Stomach (tissue), 9 donors: ENCODE results near the gene TBC1D1. TPM values are rescaled to one million over a fixed set of nuclear protein-coding genes. Genes with fewer than 3 reads are reported as not detected.

Source experiments
- DNase-seq, 2 donors: peaks; one replicate each; pipeline versions ENCODE4 v3.0.0 to v3.0.0-alpha.2; 2013 to 2019
- H3K27ac ChIP-seq, 5 donors: fragments of 200-600 bp in 4 of 5; sonication (generic) in 4 of 5; one replicate each; pipeline ENCODE4 v1.5.1; 2013 to 2019; ENCODE audit warnings: mild to moderate bottlenecking in 1 of 5, moderate library complexity in 1 of 5
- H3K27me3 ChIP-seq, 3 donors: fragments of 200-600 bp; sonication (generic); one replicate each; pipeline ENCODE4 v1.5.1; 2017 to 2019; ENCODE audit warnings: mixed run types in 1 of 3
- H3K36me3 ChIP-seq, 4 donors: fragments of 200-600 bp; sonication (generic); 1 replicate in 3 of 4; 2 replicates in 1 of 4; pipeline ENCODE4 v1.5.1; 2016 to 2019
- H3K4me1 ChIP-seq, 4 donors: fragments of 200-600 bp; sonication (generic); one replicate each; pipeline ENCODE4 v1.5.1; 2016 to 2019
- H3K4me3 ChIP-seq, 4 donors: fragments of 200-600 bp; sonication (generic) in 3 of 4; one replicate each; pipeline ENCODE4 v1.5.1; 2016 to 2019; ENCODE audit warnings: mild to moderate bottlenecking in 1 of 4
- H3K9me3 ChIP-seq, 4 donors: fragments of 200-600 bp; sonication (generic); one replicate each; pipeline ENCODE4 v1.5.1; 2016 to 2019
- CTCF ChIP-seq, 7 experiments: fragments of 450-650 bp in 4 of 7; fragments of 200-600 bp in 3 of 7; sonication (generic) in 3 of 7; IDR thresholded peaks; one replicate each; pipeline ENCODE4 v1.5.1; 2016 to 2019; ENCODE audit warnings: antibody characterized with exemption in 7 of 7, control low read depth in 2 of 7, mild to moderate bottlenecking in 1 of 7
- EP300 ChIP-seq: sonication (generic); formaldehyde crosslinking; IDR thresholded peaks from one replicate; pipeline ENCODE4 v1.6.1; 2017; ENCODE audit warnings: antibody characterized with exemption
- POLR2A ChIP-seq, 4 donors: fragments of 450-650 bp; IDR thresholded peaks; one replicate each; pipeline ENCODE4 v1.6.1; 2016; ENCODE audit warnings: antibody characterized with exemption in 4 of 4, control low read depth in 2 of 4, mild to moderate bottlenecking in 1 of 4, moderate library complexity in 1 of 4
- POLR2AphosphoS5 ChIP-seq, 3 donors: sonication (generic); formaldehyde crosslinking; IDR thresholded peaks; one replicate each; pipeline ENCODE4 v1.6.1; 2016; ENCODE audit warnings: antibody characterized with exemption in 3 of 3
- WGBS, 5 donors: extraction: QIAGEN DNeasy Blood & Tissue Kit in 3 of 5; methylation state at CpG; one replicate each; pipeline versions ENCODE4 v1.1.5 to v1.1.7; 2013 to 2018; 5-methylcytosine and 5-hydroxymethylcytosine counted together
- intact Hi-C: fragments of 100-400 bp; cut with DNase I; formaldehyde crosslinking; loops from one replicate; pipeline ENCODE4 v1.15.1; 2023; ENCODE audit warnings: low total_unique reads
- polyA plus RNA-seq, 3 donors: library from polyadenylated mRNA; stranded (reverse); fragments of 200-250 nt; gene quantifications; one replicate each; pipeline ENCODE4 v1.2.3, GENCODE V29; 2013
- total RNA-seq, 5 donors: library from RNA; depleted of rRNA; stranded (reverse); fragments of >200 nt; gene quantifications; one replicate each; pipeline versions ENCODE4 v1.1.0 to v1.2.3, GENCODE V29; 2014 to 2016
- donor health status: healthy with polysubstance abuse.
- donor health status: Bipolar disorder and iron deficiency.
- donor health status: healthy.

Gene TBC1D1
- total and polyA plus RNA-seq, 8 donors, result 18.8 to 165 (median 49.5) TPM

GRCh38 chr4:38177641-38178391, 286.9 kb downstream of the TBC1D1 start:
- WGBS, 5 donors, result 30 to 41% (median 37%) methylated on average over 10 to 11 of the region's 11 CpGs
- peaks cover 16 to 51% (median 28%) of the 10 kb centered on the region in 4 donors for H3K4me1 ChIP-seq
- no peaks in the 10 kb centered on the region for H3K27me3 ChIP-seq
- no peaks in the 10 kb centered on the region for H3K36me3 ChIP-seq
- TF ChIP-seq CTCF (IDR thresholded peaks at IDR 0.05) (no peak), POLR2AphosphoS5 (IDR thresholded peaks at IDR 0.05) (peak in 2 of 3 donors; percentile 47 to 65)
- H3K9me3 ChIP-seq, result no peaks in the 10 kb centered on the region
- intact Hi-C loops, result loop anchor here (5.0 to 10.0 kb wide), 2 partner anchors 113 to 554 kb away; no protein-coding TSS in a partner anchor
- H3K27ac ChIP-seq, result peak overlapping the region; percentile 71 to 85 (median 81)
- peak; percentile 62 to 90 for DNase-seq
- H3K4me3 ChIP-seq, result no peak overlapping the region

GRCh38 chr4:38178392-38178995, 287.6 kb downstream of the TBC1D1 start:
- TF ChIP-seq POLR2AphosphoS5 (IDR thresholded peaks at IDR 0.05), result no peak
- H3K4me1 ChIP-seq, result peaks cover 16 to 51% (median 28%) of the 10 kb centered on the region in 4 donors
- DNase-seq, result no peak
- intact Hi-C loops, result loop anchor here (5.0 to 10.0 kb wide), 2 partner anchors 114 to 554 kb away; no protein-coding TSS in a partner anchor
- no peaks in the 10 kb centered on the region for H3K27me3 ChIP-seq
- no peaks in the 10 kb centered on the region for H3K36me3 ChIP-seq
- 69 to 93% (median 70%) methylated on average over 8 of the region's 8 CpGs for WGBS, 5 donors
- H3K4me3 ChIP-seq, result no peak overlapping the region
- peak overlapping the region in 4 of 5 donors; percentile 78 to 85 (median 82) for H3K27ac ChIP-seq
- no peaks in the 10 kb centered on the region for H3K9me3 ChIP-seq

GRCh38 chr4:38179690-38180377, 288.9 kb downstream of the TBC1D1 start:
- no peaks in the 10 kb centered on the region for H3K27me3 ChIP-seq
- peak; percentile 87 to 93 for DNase-seq
- no peaks in the 10 kb centered on the region for H3K36me3 ChIP-seq
- no peaks in the 10 kb centered on the region for H3K9me3 ChIP-seq
- TF ChIP-seq POLR2A (IDR thresholded peaks at IDR 0.05) (no peak), POLR2AphosphoS5 (IDR thresholded peaks at IDR 0.05) (peak in 1 of 3 donors; percentile 53), CTCF (IDR thresholded peaks at IDR 0.05) (peak in 5 of 7 experiments; percentile 71 to 91 (median 87))
- 32 to 46% (median 34%) methylated on average over 5 to 6 of the region's 6 CpGs for WGBS, 5 donors
- peak overlapping the region in 3 of 5 donors; percentile 36 to 85 (median 47) for H3K27ac ChIP-seq
- intact Hi-C loops, result loop anchor here (5.0 to 10.0 kb wide), 3 partner anchors 115 to 552 kb away; no protein-coding TSS in a partner anchor
- peaks cover 16 to 51% (median 28%) of the 10 kb centered on the region in 4 donors for H3K4me1 ChIP-seq
- no peak overlapping the region for H3K4me3 ChIP-seq

GRCh38 chr4:38180456-38180855, 289.6 kb downstream of the TBC1D1 start:
- H3K27me3 ChIP-seq, result no peaks in the 10 kb centered on the region
- TF ChIP-seq POLR2AphosphoS5 (IDR thresholded peaks at IDR 0.05) (no peak), CTCF (IDR thresholded peaks at IDR 0.05) (no peak), POLR2A (IDR thresholded peaks at IDR 0.05) (no peak), EP300 (no peak)
- H3K4me1 ChIP-seq, result peaks cover 16 to 49% (median 28%) of the 10 kb centered on the region in 4 donors
- no peak overlapping the region for H3K4me3 ChIP-seq
- 57 to 68% (median 67%) methylated on average over 2 of the region's 2 CpGs for WGBS, 5 donors
- no peaks in the 10 kb centered on the region for H3K36me3 ChIP-seq
- no peak for DNase-seq
- H3K9me3 ChIP-seq, result no peaks in the 10 kb centered on the region
- intact Hi-C loops, result loop anchor here (10.0 kb wide), 1 partner anchor 494 kb away; no protein-coding TSS in a partner anchor
- peak overlapping the region in 1 of 5 donors; percentile 85 for H3K27ac ChIP-seq
